Activated CD4-positive, alpha-beta memory T cell treated with anti-CD3 and anti-CD28 coated beads, Interleukin-2, amount 10 ng/mL, durations not matched to agents 7 days and 5 days (primary cell): ENCODE data around the gene CCDC88B. TPM values are rescaled to one million over a fixed set of nuclear protein-coding genes. Genes with fewer than 3 reads are reported as not detected.

Source experiments
- total RNA-seq, 2 experiments: library from RNA; stranded (reverse); gene quantifications; one replicate each; pipeline ENCODE4 v1.2.3, GENCODE V29; 2021

Gene CCDC88B
- total RNA-seq, 2 experiments from 2014 or later: 99.1 to 106 TPM

Other genes starting within 250 kb of the CCDC88B start
- gene MACROD1, start 174.1 kb upstream of the CCDC88B start, total RNA-seq: 1 to 10 TPM; 8.8 to 9.1 TPM
- gene STIP1, start 154.0 kb upstream of the CCDC88B start, total RNA-seq: 100 to 1,000 TPM; 258 to 269 TPM
- gene FERMT3, start 133.5 kb upstream of the CCDC88B start, total RNA-seq: 100 to 1,000 TPM; 195 to 199 TPM
- 10 to 100 TPM; 34.7 to 35.3 TPM for gene TRPT1, start 114.0 kb upstream of the CCDC88B start, total RNA-seq
- gene NUDT22, start 113.9 kb upstream of the CCDC88B start, total RNA-seq: 10 to 100 TPM; 84.8 to 90.6 TPM
- 10 to 100 TPM; 40.8 to 42.0 TPM for gene DNAJC4, start 109.7 kb upstream of the CCDC88B start, total RNA-seq
- 10 to 100 TPM; 49.1 to 58.5 TPM for gene VEGFB, start 105.6 kb upstream of the CCDC88B start, total RNA-seq
- gene FKBP2, start 99.1 kb upstream of the CCDC88B start, total RNA-seq: 10 to 100 TPM; 26.4 to 27.9 TPM
- 100 to 1,000 TPM in 1 of 2 experiments, 10 to 100 TPM in 1; 96.9 to 105 TPM for gene PPP1R14B, start 93.3 kb upstream of the CCDC88B start, total RNA-seq
- gene PLCB3, start 88.7 kb upstream of the CCDC88B start, total RNA-seq: 10 to 100 TPM; 12.5 to 14.0 TPM
- 10 to 100 TPM; 36.5 to 39.2 TPM for gene BAD, start 55.5 kb upstream of the CCDC88B start, total RNA-seq
- 10 to 100 TPM; 31.4 to 37.9 TPM for gene GPR137, start 54.4 kb upstream of the CCDC88B start, total RNA-seq
- under 1 TPM in 1 of 2 experiments, not detected in 1; 0.15 TPM for gene KCNK4, start 48.9 kb upstream of the CCDC88B start, total RNA-seq
- not detected for gene CATSPERZ, start 39.8 kb upstream of the CCDC88B start, total RNA-seq
- 10 to 100 TPM; 38.5 to 42.2 TPM for gene ESRRA, start 34.7 kb upstream of the CCDC88B start, total RNA-seq
- 100 to 1,000 TPM; 137 to 145 TPM for gene TRMT112, start 22.6 kb upstream of the CCDC88B start, total RNA-seq
- 100 to 1,000 TPM; 137 to 139 TPM for gene PRDX5, start 22.1 kb upstream of the CCDC88B start, total RNA-seq
- gene RPS6KA4, start 19.0 kb downstream of the CCDC88B start, total RNA-seq: 10 to 100 TPM; 40.2 to 43.5 TPM
- gene SLC22A11, start 215.7 kb downstream of the CCDC88B start, total RNA-seq: not detected